ENCODE results near the gene GDE1.

The GDE1 gene

GRCh38 chr16:19506965-19507364 is 14.9 kb downstream of the GDE1 start:
- H3K4me2 ChIP-seq (ENCODE audit: insufficient read depth, low read length): no peak overlapping the region
- no peak overlapping the region for H2AFZ ChIP-seq (ENCODE audit: low read depth, low read length)
- H3K36me3 ChIP-seq (ENCODE audit: insufficient read depth, low read length): peaks cover 88% of the 10 kb centered on the region
- no peak for TF ChIP-seq CTCF (IDR thresholded peaks at IDR 0.05; ENCODE audit: borderline replicate concordance, extremely low read depth, low read length, poor library complexity, severe bottlenecking)
- no peak for TF ChIP-seq EZH2 (IDR thresholded peaks at IDR 0.05; ENCODE audit: borderline replicate concordance, low read depth, low read length, severe bottlenecking)
- no peak overlapping the region for H3K9ac ChIP-seq (ENCODE audit: low read depth, low read length)
- no peaks in the 10 kb centered on the region for H3K9me3 ChIP-seq (ENCODE audit: insufficient read depth, low read length, severe bottlenecking)
- DNase-seq (no peak), ATAC-seq (ENCODE audit: insufficient read depth, low read depth) (no peak)
- no peaks in the 10 kb centered on the region for H3K79me2 ChIP-seq (ENCODE audit: insufficient read depth, low read length)
- H4K20me1 ChIP-seq (ENCODE audit: insufficient read depth, low read length): peaks cover 2% of the 10 kb centered on the region; the same call in 1 of the 2 replicates
- H3K27ac ChIP-seq (ENCODE audit: low read length): no peak overlapping the region
- no peaks in the 10 kb centered on the region for H3K27me3 ChIP-seq (ENCODE audit: insufficient read depth, low read length, poor library complexity)
- no peak overlapping the region for H3K4me3 ChIP-seq (ENCODE audit: low read depth in 1 of 2, low read length in 2 of 2)
- no peaks in the 10 kb centered on the region for H3K4me1 ChIP-seq (ENCODE audit: insufficient read depth, low read length)

GRCh38 chr16:19505600-19506303 is 16.1 kb downstream of the GDE1 start:
- DNase-seq: no peak
- Histone ChIP-seq H3K4me2 (ENCODE audit: insufficient read depth, low read length) (no peak overlapping the region), H3K4me3 (ENCODE audit: low read depth in 1 of 2, low read length in 2 of 2) (no peak overlapping the region), H3K36me3 (ENCODE audit: insufficient read depth, low read length) (peaks cover 88% of the 10 kb centered on the region), H3K27me3 (ENCODE audit: insufficient read depth, low read length, poor library complexity) (no peaks in the 10 kb centered on the region), H3K9ac (ENCODE audit: low read depth, low read length) (no peak overlapping the region), H2AFZ (ENCODE audit: low read depth, low read length) (no peak overlapping the region), H4K20me1 (ENCODE audit: insufficient read depth, low read length) (peaks cover 2% of the 10 kb centered on the region; the same call in 1 of the 2 replicates), H3K4me1 (ENCODE audit: insufficient read depth, low read length) (no peaks in the 10 kb centered on the region), H3K9me3 (ENCODE audit: insufficient read depth, low read length, severe bottlenecking) (no peaks in the 10 kb centered on the region), H3K27ac (ENCODE audit: low read length) (no peak overlapping the region), H3K79me2 (ENCODE audit: insufficient read depth, low read length) (no peaks in the 10 kb centered on the region)
- ATAC-seq (ENCODE audit: insufficient read depth, low read depth): no peak
- no peak for TF ChIP-seq CTCF (IDR thresholded peaks at IDR 0.05; ENCODE audit: borderline replicate concordance, extremely low read depth, low read length, poor library complexity, severe bottlenecking)
- TF ChIP-seq EZH2 (IDR thresholded peaks at IDR 0.05; ENCODE audit: borderline replicate concordance, low read depth, low read length, severe bottlenecking): no peak

- Histone ChIP-seq H4K20me1 (ENCODE audit: insufficient read depth, low read length) (peaks cover 2% of the 10 kb centered on the region; the same call in 1 of the 2 replicates), H3K4me3 (ENCODE audit: low read depth in 1 of 2, low read length in 2 of 2) (no peak overlapping the region), H3K4me1 (ENCODE audit: insufficient read depth, low read length) (no peaks in the 10 kb centered on the region), H2AFZ (ENCODE audit: low read depth, low read length) (no peak overlapping the region), H3K27ac (ENCODE audit: low read length) (no peak overlapping the region), H3K4me2 (ENCODE audit: insufficient read depth, low read length) (no peak overlapping the region), H3K79me2 (ENCODE audit: insufficient read depth, low read length) (no peaks in the 10 kb centered on the region), H3K9me3 (ENCODE audit: insufficient read depth, low read length, severe bottlenecking) (no peaks in the 10 kb centered on the region), H3K36me3 (ENCODE audit: insufficient read depth, low read length) (peaks cover 83% of the 10 kb centered on the region), H3K27me3 (ENCODE audit: insufficient read depth, low read length, poor library complexity) (no peaks in the 10 kb centered on the region), H3K9ac (ENCODE audit: low read depth, low read length) (no peak overlapping the region)
- TF ChIP-seq CTCF (IDR thresholded peaks at IDR 0.05; ENCODE audit: borderline replicate concordance, extremely low read depth, low read length, poor library complexity, severe bottlenecking) (peak; percentile 2), EZH2 (IDR thresholded peaks at IDR 0.05; ENCODE audit: borderline replicate concordance, low read depth, low read length, severe bottlenecking) (no peak)
- DNase-seq (no peak), ATAC-seq (ENCODE audit: insufficient read depth, low read depth) (no peak)
Observed at GRCh38 chr16:19503461-19504075, 18.3 kb downstream of the GDE1 start.

All from DND-41 (cell line).